Retinal pigment epithelial cell (primary cell): Measurements from ENCODE around the gene UBE2Q1.

ENCODE experiments used
- DNase-seq: peaks from one replicate; pipeline ENCODE4 v3.0.0-alpha.2; 2010; ENCODE audit warnings: low read depth
- H3K4me3 ChIP-seq: 2 replicates; pipeline ENCODE4 v1.5.1; 2011; ENCODE audit warnings: mild to moderate bottlenecking, low read length, control low read depth, moderate library complexity
- TF ChIP-seq, protein P1 (sequence below): conservative IDR thresholded peaks from 2 replicates; pipeline ENCODE4 v1.5.1; 2011; ENCODE audit warnings: low read depth, low read length, control low read depth, inconsistent platforms

Gene UBE2Q1

DNA sequence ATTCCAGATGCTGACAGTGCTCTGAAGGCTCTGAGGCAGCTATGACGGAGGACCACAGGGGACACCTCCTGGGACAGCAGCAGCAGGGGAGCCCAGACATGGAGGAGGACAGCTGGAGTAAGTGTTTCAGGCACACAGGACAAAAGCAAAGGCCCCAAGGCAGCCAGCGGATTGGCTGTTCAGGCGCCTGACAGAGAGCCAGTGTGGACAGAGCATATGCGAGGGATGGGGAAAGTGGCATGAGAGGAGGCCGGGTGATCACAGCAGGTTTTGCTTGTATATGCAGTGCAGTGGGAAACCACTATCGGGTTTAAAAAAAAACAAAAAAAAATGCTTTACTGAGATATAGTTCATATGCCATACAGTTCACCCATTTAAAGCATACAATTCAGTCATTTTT, 28.2 kb upstream of the UBE2Q1 start:
- no peak overlapping the region for H3K4me3 ChIP-seq
- TF ChIP-seq, protein P1, sequence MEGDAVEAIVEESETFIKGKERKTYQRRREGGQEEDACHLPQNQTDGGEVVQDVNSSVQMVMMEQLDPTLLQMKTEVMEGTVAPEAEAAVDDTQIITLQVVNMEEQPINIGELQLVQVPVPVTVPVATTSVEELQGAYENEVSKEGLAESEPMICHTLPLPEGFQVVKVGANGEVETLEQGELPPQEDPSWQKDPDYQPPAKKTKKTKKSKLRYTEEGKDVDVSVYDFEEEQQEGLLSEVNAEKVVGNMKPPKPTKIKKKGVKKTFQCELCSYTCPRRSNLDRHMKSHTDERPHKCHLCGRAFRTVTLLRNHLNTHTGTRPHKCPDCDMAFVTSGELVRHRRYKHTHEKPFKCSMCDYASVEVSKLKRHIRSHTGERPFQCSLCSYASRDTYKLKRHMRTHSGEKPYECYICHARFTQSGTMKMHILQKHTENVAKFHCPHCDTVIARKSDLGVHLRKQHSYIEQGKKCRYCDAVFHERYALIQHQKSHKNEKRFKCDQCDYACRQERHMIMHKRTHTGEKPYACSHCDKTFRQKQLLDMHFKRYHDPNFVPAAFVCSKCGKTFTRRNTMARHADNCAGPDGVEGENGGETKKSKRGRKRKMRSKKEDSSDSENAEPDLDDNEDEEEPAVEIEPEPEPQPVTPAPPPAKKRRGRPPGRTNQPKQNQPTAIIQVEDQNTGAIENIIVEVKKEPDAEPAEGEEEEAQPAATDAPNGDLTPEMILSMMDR: no peak
- DNase-seq: no peak

DNA sequence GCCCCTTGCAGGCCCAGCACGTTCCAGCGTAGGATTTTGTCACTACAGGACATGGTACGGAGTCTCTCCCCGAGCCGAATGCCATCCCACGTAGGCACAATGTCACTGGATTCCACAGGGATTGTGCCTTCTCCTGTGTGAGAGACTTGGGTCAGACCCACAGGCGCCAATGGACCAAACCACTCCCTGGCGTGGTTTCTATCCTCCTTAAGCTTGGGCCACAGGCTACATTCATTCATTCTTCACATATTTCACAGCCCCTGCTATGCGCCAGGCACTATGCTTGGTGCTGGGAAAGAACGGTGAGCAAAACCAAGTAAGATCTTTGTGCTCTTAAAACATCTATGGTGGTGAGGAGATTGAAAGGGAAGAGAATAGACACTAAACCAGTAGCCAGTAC, 27.8 kb upstream of the UBE2Q1 start:
- TF ChIP-seq, protein P1: no peak
- no peak overlapping the region for H3K4me3 ChIP-seq

DNA sequence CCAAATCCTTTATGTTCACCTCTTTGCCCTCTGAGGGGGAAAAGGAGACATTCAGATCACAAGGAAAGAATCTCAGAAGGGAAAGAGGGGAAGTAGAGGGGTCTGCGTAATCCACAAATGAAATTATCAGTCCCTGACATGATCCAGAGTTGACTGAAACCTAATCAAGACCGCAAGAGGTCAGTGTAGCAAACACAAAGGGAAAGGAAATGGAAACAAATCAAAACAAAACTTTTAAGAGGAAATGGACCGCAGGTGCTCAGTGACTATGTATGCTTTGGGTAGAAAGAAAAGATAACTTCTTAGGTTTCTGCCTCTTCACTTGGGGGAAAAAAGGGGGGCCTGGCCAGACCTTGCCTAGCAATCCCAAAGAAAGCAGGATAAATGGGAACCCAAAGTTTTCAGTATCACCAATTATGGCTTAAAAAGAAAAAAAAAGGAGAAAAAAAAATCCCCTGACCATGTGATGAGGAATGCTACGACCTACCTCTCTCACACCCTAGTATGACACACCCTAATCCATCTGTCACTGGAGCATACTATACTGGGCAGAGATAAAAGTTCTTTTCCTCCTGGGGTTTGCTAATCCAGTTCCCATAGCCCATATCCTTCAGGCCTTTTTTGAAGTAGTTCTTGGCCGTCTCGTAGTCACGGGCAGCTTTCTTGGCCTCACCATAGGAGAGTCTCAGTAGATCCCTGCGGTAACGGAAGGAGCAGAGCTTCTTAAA, 26.0 kb upstream of the UBE2Q1 start:
- H3K4me3 ChIP-seq: no peak overlapping the region
- no peak for DNase-seq
- TF ChIP-seq, protein P1: no peak

More for the DNA sequence above, 27.8 kb upstream of the UBE2Q1 start:
- DNase-seq: no peak

DNA sequence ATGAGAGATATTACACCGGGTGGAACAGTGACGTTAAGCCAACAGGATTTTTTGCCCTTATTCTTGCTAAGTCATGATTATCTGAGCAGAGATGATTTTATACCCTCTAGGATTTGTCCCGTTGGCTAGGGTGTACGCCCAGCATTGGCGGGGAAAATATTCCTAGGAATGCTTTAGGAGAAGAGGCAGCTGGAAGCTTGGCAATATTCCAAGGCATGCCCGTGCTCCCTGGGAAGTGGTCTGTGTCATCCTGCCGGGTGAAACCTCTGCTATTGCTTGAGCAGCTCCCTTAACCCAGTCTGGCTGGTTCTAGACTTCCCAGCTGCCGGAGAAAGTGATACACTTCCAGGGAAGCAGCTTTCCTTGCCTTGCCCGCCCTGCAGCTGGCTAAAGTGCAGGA, 25.3 kb upstream of the UBE2Q1 start:
- TF ChIP-seq, protein P1: no peak
- no peak for DNase-seq
- H3K4me3 ChIP-seq: no peak overlapping the region

DNA sequence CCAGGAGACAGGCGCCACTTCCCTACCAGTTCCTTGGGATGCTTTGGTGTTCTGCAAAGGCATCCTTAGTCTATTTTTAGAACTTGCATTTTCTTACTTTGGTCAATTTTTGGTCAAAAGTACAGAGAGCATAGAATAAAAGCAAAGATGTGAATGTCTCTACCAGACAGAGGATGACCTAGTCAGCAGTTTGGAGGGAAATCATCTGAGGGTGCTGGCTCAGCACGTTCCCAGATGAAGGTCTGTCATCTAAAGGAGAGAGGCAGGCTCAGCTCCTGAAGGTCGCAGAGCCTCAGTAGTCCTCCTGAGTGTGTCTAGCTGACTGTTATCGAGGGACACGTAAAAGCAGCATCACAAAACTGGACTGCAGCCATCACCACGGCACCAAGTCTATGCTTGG, 24.4 kb upstream of the UBE2Q1 start:
- no peak overlapping the region for H3K4me3 ChIP-seq
- TF ChIP-seq, protein P1: no peak
- DNase-seq: no peak

DNA sequence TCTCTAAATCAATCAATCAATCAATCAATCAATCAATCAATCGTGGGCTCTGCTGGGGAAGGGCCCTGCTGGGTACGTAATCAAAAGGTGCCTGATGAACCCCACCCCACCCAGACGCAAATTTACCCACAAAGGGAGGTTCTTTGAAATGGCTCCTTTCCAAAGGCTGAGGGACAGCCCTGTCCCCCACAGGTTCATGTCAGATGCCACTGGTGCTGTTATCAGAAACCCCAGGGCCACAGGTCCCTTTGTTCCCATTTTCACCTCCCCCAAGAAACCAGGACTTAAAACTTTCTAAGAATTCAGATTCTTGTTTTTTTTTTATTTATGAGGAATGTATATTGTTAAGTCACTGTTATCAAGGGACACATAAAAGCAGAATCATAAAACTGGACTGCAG, 23.3 kb upstream of the UBE2Q1 start:
- DNase-seq: no peak
- TF ChIP-seq, protein P1: no peak
- H3K4me3 ChIP-seq: no peak overlapping the region

DNA sequence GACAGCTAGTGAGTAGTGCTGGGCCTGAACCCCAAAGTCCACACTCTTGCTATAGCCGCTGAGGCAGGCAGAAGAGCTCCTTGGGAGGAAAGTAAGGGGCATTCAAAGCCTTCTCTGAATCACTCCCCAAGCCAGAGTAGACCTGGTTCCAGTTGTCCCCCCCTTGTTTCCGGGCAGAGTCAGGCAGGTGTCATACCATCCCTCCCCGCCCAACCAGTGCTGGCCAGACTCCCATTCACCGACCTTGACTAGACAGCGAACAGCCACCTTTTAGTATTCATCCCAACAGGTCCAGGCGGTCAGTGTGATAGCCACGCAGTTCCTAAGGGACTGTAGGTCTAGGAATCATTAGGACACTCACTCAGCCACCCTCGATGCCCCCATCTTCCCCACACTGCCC, 20.9 kb upstream of the UBE2Q1 start:
- TF ChIP-seq, protein P1: no peak
- no peak for DNase-seq
- H3K4me3 ChIP-seq: no peak overlapping the region
